ENCODE measurements around the gene SNRPA1.
"Not testable (repeated sequence)": the region's sequence is repeated elsewhere in the genome, so short reads cannot be mapped to it uniquely, and the experiment has no call there.

Gene SNRPA1

GRCh38 chr15:101294731-101295606 lies at the start of gene SNRPA1:
SNRPA1 (minus strand) TSS chr15:101295248; CDS start chr15:101295178, 70 bp downstream.
- DNase-seq: peak; percentile 87

- DNase-seq: no peak
These were observed 47.0 kb upstream of the SNRPA1 start for GRCh38 chr15:101342056-101342455.

- DNase-seq: no peak
These were observed 43.5 kb upstream of the SNRPA1 start for GRCh38 chr15:101338502-101339057.

GRCh38 chr15:101337976-101338375 lies 42.9 kb upstream of the SNRPA1 start:
- no peak for DNase-seq

GRCh38 chr15:101333907-101334789 lies 39.1 kb upstream of the SNRPA1 start:
- DNase-seq: not testable (repeated sequence)

DNA sequence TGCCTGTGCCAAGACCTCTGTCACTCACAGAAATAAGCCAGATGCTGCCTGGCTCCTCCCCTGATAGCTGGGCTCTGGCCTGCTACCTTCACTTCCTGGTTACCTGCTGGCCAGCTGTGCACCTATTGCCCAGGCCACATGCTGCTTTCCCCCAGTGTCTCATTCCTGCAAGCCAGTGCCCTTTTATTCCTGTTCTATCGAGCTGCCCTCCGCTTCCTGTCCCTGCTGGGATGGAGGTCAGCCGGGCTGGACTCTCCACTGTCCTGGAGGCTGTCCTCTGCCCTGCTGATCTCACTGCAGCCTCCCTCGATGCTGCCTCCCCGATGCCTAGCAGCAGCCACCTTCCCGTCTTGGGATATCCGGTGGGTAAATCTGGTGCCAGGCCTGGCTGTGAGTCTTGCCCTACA lies 37.0 kb upstream of the SNRPA1 start:
- no peak for DNase-seq

- DNase-seq: no peak
These were observed 34.9 kb upstream of the SNRPA1 start for GRCh38 chr15:101329867-101330380.

- DNase-seq: no peak
These were observed 34.3 kb upstream of the SNRPA1 start for GRCh38 chr15:101329309-101329863.

DNA sequence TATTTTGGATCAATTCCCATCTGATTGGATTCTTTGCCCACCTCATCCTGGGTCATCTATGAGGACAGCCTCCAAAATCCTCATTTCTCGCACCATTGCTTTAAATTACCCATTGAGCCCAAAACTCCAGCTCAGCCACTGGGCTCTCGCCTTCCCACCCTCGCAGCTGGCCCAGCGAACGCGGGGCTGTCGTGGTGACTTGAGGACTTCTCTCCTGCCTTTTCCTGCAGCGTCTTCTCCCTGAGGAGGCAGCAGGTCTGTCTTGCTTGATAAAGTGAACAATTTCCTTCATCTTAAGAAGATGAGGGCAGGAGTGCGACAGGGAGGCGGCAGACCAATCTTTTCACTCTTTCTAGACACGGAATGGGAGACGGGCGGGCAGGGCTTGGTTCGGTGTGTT lies 33.0 kb upstream of the SNRPA1 start:
- no peak for DNase-seq

- DNase-seq: no peak
These were observed 32.2 kb upstream of the SNRPA1 start for GRCh38 chr15:101327147-101327740.

DNA sequence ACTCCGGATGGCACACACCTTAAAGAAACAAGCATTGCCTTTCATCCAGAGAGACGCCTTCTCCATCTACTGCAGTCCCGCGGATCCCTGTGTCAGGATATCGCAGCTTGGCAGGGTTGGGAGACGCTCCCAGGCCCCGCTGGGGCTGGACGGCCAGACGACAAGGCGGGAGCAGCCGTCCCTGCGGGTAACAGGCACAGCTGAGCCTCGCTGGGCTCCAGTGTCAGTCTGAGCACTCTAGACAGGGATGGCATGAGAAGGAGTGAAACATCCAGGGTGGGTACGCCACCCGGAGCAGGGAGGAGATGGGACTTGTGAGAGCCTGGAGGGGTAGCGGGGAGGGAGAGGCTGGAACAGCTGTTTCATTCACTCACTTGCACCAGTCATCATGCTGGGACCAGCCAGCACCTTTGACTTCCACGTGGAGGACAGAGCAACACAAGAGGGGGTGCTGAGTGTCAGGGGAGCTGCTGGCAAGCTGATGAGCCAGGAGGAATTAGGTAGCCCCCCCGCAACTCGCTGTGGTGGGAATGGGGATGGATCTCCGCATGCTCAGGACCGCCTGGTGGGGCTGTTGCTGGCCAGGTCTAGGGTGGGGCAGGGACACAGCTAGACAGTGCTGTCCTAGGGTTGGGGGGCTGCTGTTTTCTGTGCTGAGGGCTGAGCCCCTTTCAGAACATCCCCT lies 31.6 kb upstream of the SNRPA1 start:
- DNase-seq: no peak

- DNase-seq: no peak
These were observed 30.9 kb upstream of the SNRPA1 start for GRCh38 chr15:101326026-101326315.

GRCh38 chr15:101325263-101326025 lies 30.4 kb upstream of the SNRPA1 start:
- DNase-seq: no peak

GRCh38 chr15:101324524-101325177 lies 29.6 kb upstream of the SNRPA1 start:
- DNase-seq: no peak

DNA sequence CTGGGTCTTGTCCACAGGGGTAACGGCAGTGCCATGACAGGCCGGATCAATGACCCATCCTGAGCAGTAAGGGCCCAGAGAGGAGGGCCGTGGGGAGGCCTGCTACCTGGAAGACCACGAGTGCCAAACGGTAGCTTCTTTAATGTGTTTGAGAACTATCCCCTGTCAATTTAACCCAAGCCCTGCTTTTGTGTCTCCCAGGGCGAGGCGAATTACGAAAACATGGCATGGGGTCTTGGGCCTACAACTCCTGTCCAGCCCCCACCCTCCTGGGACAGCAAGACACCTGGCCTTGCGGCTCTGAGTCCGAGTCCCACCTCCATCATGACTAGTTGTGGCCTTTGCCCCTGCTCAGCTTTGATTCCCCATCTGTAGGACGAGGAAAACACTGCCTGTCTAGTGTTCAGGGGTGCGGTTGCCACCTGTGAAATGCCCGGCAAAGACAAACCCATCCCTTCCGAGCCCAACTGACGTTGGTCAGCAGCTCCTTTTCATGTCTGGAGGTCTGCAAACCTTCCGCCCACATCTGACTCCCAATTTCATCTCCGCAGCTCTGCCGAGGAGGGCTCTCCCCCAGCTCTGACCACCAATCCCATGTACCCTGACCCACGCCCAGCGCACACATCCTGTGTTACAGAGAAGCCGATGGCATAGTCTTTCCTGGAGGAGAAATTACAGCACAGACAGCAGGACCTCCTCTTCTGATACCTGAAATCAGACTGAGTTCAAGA lies 28.9 kb upstream of the SNRPA1 start:
- DNase-seq: no peak

- DNase-seq: no peak
These were observed 27.9 kb upstream of the SNRPA1 start for GRCh38 chr15:101322854-101323477.

DNA sequence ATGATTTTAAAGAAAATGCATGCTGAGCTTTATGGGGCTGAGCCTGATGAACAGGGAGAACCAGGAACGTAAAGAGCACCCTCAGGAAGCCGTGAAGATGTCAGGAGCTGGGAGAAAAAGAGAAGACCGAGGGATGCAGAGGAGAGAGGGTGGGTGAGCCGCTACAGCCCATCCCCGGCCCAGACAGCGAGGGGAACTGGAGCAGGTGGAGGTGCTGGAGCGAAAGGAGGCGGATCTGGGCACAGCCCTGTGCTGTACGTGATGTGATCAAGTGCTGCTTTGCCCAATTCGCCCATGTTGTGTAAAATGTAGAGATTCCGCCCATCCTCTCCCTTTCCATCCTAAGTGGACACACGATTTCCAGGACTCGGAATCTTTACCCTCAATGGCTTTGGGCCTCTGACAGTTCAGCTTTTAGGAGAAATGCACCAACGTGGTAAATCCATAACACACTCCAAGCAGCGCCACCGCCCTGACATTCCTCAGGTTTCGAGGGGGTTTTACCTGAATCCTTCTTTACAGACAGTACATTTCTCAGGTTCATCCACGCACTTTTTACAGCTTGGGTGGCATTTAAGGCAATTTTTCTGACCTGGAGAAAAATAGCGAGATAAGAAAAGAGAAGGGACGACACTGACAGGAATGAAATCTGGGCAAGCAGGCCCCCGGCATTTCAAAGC lies 27.1 kb upstream of the SNRPA1 start:
- no peak for DNase-seq

DNA sequence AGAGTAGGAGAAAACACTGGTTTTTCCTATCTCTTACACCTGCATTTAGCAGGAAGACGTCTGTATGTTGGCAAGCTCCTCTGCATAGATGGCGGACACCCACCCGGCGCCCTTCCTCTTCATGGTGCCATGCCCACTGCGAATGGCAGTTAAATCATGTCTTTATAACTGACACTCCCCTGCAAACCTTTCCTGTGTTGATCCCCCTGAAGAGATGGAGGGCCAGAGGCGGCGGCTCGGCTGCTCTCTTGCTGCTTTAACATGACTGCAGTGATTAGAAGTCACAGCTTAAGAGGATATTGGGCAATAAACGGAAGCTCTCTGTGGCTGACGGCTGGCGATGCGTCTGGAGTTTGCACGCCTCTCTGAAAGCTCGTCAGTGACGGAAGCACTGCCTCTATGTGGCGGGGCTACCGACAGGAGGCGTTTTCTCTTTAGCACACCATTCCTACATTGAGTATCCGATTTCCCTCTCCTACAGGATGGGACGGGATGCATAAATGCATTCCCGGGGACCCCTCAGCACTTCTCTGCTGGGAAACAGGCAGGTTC lies 25.5 kb upstream of the SNRPA1 start:
- peak; percentile 4 for DNase-seq

- no peak for DNase-seq
These were observed 23.8 kb upstream of the SNRPA1 start for GRCh38 chr15:101318839-101319238.

All from kidney glomerular epithelial cell (primary cell).